HepG2 (cell line): ENCODE data around the gene ALDH4A1. TPM values are rescaled to one million over a fixed set of nuclear protein-coding genes. Genes with fewer than 3 reads are reported as not detected.

Source experiments
- ARID2 ChIP-seq: sonication (generic); formaldehyde crosslinking; IDR thresholded peaks from 2 replicates; pipeline ENCODE4 v1.8.1; 2022; ENCODE audit warnings: mild to moderate bottlenecking, missing genetic modification reagents, borderline replicate concordance
- BORCS8-MEF2B ChIP-seq: sonication (generic); formaldehyde crosslinking; IDR thresholded peaks from 2 replicates; pipeline ENCODE4 v1.8.0; 2022; ENCODE audit warnings: mild to moderate bottlenecking, missing genetic modification reagents
- CAMTA2 ChIP-seq: sonication (generic); formaldehyde crosslinking; IDR thresholded peaks from 2 replicates; pipeline ENCODE4 v1.4.0; 2020; ENCODE audit warnings: mild to moderate bottlenecking, missing genetic modification reagents, borderline replicate concordance
- CC2D1A ChIP-seq: sonication (generic); formaldehyde crosslinking; IDR thresholded peaks from 2 replicates; pipeline ENCODE4 v1.8.1; 2023; ENCODE audit warnings: mild to moderate bottlenecking, missing genetic modification reagents
- DPF2 ChIP-seq: sonication (generic); formaldehyde crosslinking; IDR thresholded peaks from 2 replicates; pipeline ENCODE4 v1.4.0; 2020; ENCODE audit warnings: mild to moderate bottlenecking, low read depth, missing genetic modification reagents, borderline replicate concordance
- FOXO4 ChIP-seq: sonication (generic); formaldehyde crosslinking; conservative IDR thresholded peaks from 2 replicates; pipeline ENCODE4 v1.8.1; 2023; ENCODE audit warnings: missing genetic modification reagents
- HOMEZ ChIP-seq: IDR thresholded peaks from 2 replicates; pipeline ENCODE4 v1.6.1; 2016; ENCODE audit warnings: low read depth
- LCORL ChIP-seq, 2 experiments: fragments of 450-650 bp in 1 of 2; sonication (generic) in 1 of 2; formaldehyde crosslinking in 1 of 2; IDR thresholded peaks; 2 replicates each; pipeline versions ENCODE4 v1.5.0 to v1.6.1; 2017 to 2020; ENCODE audit warnings: antibody characterized with exemption in 1 of 2, missing genetic modification reagents in 1 of 2
- MAX ChIP-seq: IDR thresholded peaks from 2 replicates; pipeline ENCODE4 v1.6.1; 2012; ENCODE audit warnings: inconsistent platforms
- MLX ChIP-seq: IDR thresholded peaks from 2 replicates; pipeline ENCODE4 v1.6.1; 2016
- PITX1 ChIP-seq: sonication (generic); formaldehyde crosslinking; IDR thresholded peaks from 2 replicates; pipeline ENCODE4 v1.5.1; 2020; ENCODE audit warnings: mild to moderate bottlenecking, missing genetic modification reagents
- SP2 ChIP-seq: sonication (generic); formaldehyde crosslinking; IDR thresholded peaks from 2 replicates; pipeline ENCODE4 v1.5.1; 2020; ENCODE audit warnings: mild to moderate bottlenecking, missing genetic modification reagents
- ZBTB10 ChIP-seq: sonication (generic); formaldehyde crosslinking; IDR thresholded peaks from 2 replicates; pipeline ENCODE4 v1.4.0; 2020; ENCODE audit warnings: missing genetic modification reagents, borderline replicate concordance
- ZBTB39 ChIP-seq: sonication (generic); formaldehyde crosslinking; IDR thresholded peaks from 2 replicates; pipeline ENCODE4 v1.5.0; 2020; ENCODE audit warnings: missing genetic modification reagents
- ZFP36L1 ChIP-seq: sonication (generic); formaldehyde crosslinking; IDR thresholded peaks from 2 replicates; pipeline ENCODE4 v1.8.0; 2022; ENCODE audit warnings: mild to moderate bottlenecking, missing genetic modification reagents, moderate library complexity
- ZNF224 ChIP-seq: sonication (generic); formaldehyde crosslinking; IDR thresholded peaks from 2 replicates; pipeline ENCODE4 v1.5.0; 2020; ENCODE audit warnings: mild to moderate bottlenecking, missing genetic modification reagents
- ZNF253 ChIP-seq: sonication (generic); formaldehyde crosslinking; IDR thresholded peaks from 2 replicates; pipeline ENCODE4 v1.8.0; 2022; ENCODE audit warnings: mild to moderate bottlenecking, missing genetic modification reagents, borderline replicate concordance
- ZNF263 ChIP-seq: sonication (generic); formaldehyde crosslinking; IDR thresholded peaks from 2 replicates; pipeline ENCODE4 v1.4.0; 2020; ENCODE audit warnings: missing genetic modification reagents
- ZNF510 ChIP-seq: sonication (generic); formaldehyde crosslinking; IDR thresholded peaks from 2 replicates; pipeline ENCODE4 v1.4.0; 2020; ENCODE audit warnings: low read depth, mild to moderate bottlenecking, missing genetic modification reagents
- ZNF788 ChIP-seq: sonication (generic); formaldehyde crosslinking; IDR thresholded peaks from 2 replicates; pipeline ENCODE4 v1.5.0; 2020; ENCODE audit warnings: mild to moderate bottlenecking, missing genetic modification reagents, borderline replicate concordance
- polyA plus RNA-seq, 8 experiments: library from polyadenylated mRNA; depleted of rRNA in 3 of 8; stranded (reverse) in 7 of 8; unstranded in 1 of 8; fragments of >200 nt; fragmentation: Illumina TruSeq in 4 of 8; extraction: Trizol in 4 of 8; gene quantifications; 2 replicates each; pipeline versions ENCODE4 v1.2.1 to v1.2.3, GENCODE V29; 2011 to 2016; ENCODE audit warnings: low read depth in 4 of 8, missing spikeins in 1 of 8, mixed read lengths in 1 of 8; ENCODE audit not compliant: insufficient read depth in 1 of 8
- total RNA-seq, 5 experiments: library from RNA; depleted of rRNA; stranded (reverse); fragments of >200 nt; fragmentation: Illumina TruSeq; extraction: Trizol; gene quantifications; 2 replicates each; pipeline ENCODE4 v1.2.3, GENCODE V29; 2016; ENCODE audit warnings: low read depth in 1 of 5

The ALDH4A1 gene
- total and polyA plus RNA-seq, 2 of the 13 experiments (the other 11 are each of a cell fraction or from before 2014, with no cell fraction given) = 76.4 to 240 TPM

- TF ChIP-seq ZNF510 (CRISPR knock-in tag) (0 out of 2 replicates have a peak, but pooled peaks have one; percentile 60), PITX1 (CRISPR knock-in tag) (peak; percentile 61), SP2 (CRISPR knock-in tag) (no peak), MAX (peak; percentile 93), ZFP36L1 (0 out of 2 replicates have a peak, but pooled peaks have one; percentile 38), DPF2 (CRISPR knock-in tag) (peak; percentile 85), CC2D1A (CRISPR knock-in tag) (no peak), ZNF788 (CRISPR knock-in tag) (peak; percentile 90; the same call in 1 of the 2 replicates), HOMEZ (CRISPR knock-in tag) (peak; percentile 12; the same call in 1 of the 2 replicates), ZNF263 (peak; percentile 64; the same call in 1 of the 2 replicates), ARID2 (CRISPR knock-in tag) (peak; percentile 90), FOXO4 (CRISPR knock-in tag) (no peak), LCORL (IDR thresholded peaks at IDR 0.05) (no peak), LCORL (CRISPR knock-in tag; IDR thresholded peaks at IDR 0.05) (peak; percentile 95), BORCS8-MEF2B (CRISPR knock-in tag) (peak; percentile 64), ZBTB10 (CRISPR knock-in tag) (peak; percentile 100), CAMTA2 (CRISPR knock-in tag) (peak; percentile 69; the same call in 1 of the 2 replicates), MLX (CRISPR knock-in tag) (peak; percentile 69; the same call in 1 of the 2 replicates), ZNF253 (CRISPR knock-in tag) (no peak), ZNF224 (CRISPR knock-in tag) (peak; percentile 81; the same call in 1 of the 2 replicates), ZBTB39 (0 out of 2 replicates have a peak, but pooled peaks have one; percentile 52)
Observed at GRCh38 chr1:18948913-18949685, 46.7 kb upstream of the ALDH4A1 start (continued).
